Activated CD8-positive, alpha-beta T cell treated with anti-CD3 and anti-CD28 coated beads for 36 hours (primary cell): ENCODE measurements around the gene CCDC6. TPM values are rescaled to one million over a fixed set of nuclear protein-coding genes. Genes with fewer than 3 reads are reported as not detected.

Experiments used
- ATAC-seq: fragments of 200-7000 bp; cut with Tn5 transposase; one replicate; pipeline ENCODE4 v1.10.0; 2021; ENCODE audit warnings: mild to moderate bottlenecking, moderate library complexity
- CTCF ChIA-PET: fragments of 350-600 bp; sonication (Branson Sonifier 250); formaldehyde crosslinking; loops from one replicate; lab custom pipeline; 2021; ENCODE audit warnings: antibody characterized with exemption; lab: Charles Lee
- POLR2A ChIA-PET: fragments of 350-600 bp; sonication (Branson Sonifier 250); formaldehyde crosslinking; loops from one replicate; lab custom pipeline; 2021; ENCODE audit warnings: antibody characterized with exemption; lab: Charles Lee
- DNase-seq: peaks from one replicate; pipeline ENCODE4 v3.0.0-alpha.2; 2020
- H3K27ac Mint-ChIP-seq: one replicate; pipeline ENCODE4 v1.8.0; 2021; ENCODE audit warnings: mild to moderate bottlenecking, mixed read lengths
- H3K27me3 Mint-ChIP-seq: one replicate; pipeline ENCODE4 v1.8.0; 2021; ENCODE audit warnings: mixed read lengths
- H3K36me3 Mint-ChIP-seq: one replicate; pipeline ENCODE4 v1.8.0; 2021; ENCODE audit warnings: low read depth, mixed read lengths
- H3K4me1 Mint-ChIP-seq: one replicate; pipeline ENCODE4 v1.8.0; 2021; ENCODE audit warnings: low read depth, mixed read lengths
- H3K4me3 Mint-ChIP-seq: one replicate; pipeline ENCODE4 v1.8.0; 2021; ENCODE audit warnings: mild to moderate bottlenecking, moderate library complexity, mixed read lengths
- H3K9me3 Mint-ChIP-seq: one replicate; pipeline ENCODE4 v1.8.0; 2021; ENCODE audit warnings: mixed read lengths
- CTCF ChIP-seq: fragments of 200-600 bp; IDR thresholded peaks from one replicate; pipeline ENCODE4 v1.8.0; 2022; ENCODE audit warnings: antibody characterized with exemption, mild to moderate bottlenecking
- intact Hi-C: fragments of 100-400 bp; cut with micrococcal nuclease; formaldehyde crosslinking; loops from one replicate; pipeline ENCODE4 v1.10.0; 2022
- total RNA-seq, 2 experiments: library from RNA; stranded (reverse); gene quantifications; one replicate each; pipeline ENCODE4 v1.2.3, GENCODE V29; 2021

CCDC6 gene
- total RNA-seq, 2 experiments from 2014 or later = 34.8 to 35.8 TPM

DNA sequence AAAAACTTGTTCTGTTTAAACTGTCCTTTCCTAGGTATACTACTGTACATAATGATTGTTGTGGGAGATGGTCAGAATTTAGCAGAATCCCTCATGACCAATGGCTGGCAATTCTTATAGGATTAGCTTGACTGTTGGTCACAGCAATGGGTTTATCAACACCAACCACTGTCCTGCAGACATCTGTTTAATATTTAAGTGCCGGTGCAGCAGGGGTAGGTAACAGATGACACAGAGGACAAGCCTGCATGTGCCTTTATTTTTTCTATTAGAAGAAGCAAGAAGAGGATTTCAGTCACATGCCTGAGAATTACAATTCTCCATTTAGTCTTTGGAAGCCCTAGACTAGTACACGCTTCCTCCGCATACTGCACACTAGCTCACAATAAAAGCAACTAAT lies 48.4 kb downstream of the CCDC6 start:
- Mint-ChIP-seq H3K27ac (no peak overlapping the region), H3K36me3 (peaks cover 34% of the 10 kb centered on the region), H3K4me1 (peaks cover 37% of the 10 kb centered on the region), H3K9me3 (peaks cover 7% of the 10 kb centered on the region), H3K4me3 (no peak overlapping the region), H3K27me3 (no peaks in the 10 kb centered on the region)
- CTCF ChIA-PET = interaction anchor here (2.0 kb wide), 1 partner anchor 48 kb away, joined by 5 read pairs; the partner anchor contains the start of gene CCDC6
- DNase-seq (no peak), ATAC-seq (no peak)
- intact Hi-C loops = no loop called here
- TF ChIP-seq CTCF = no peak
- POLR2A ChIA-PET = interaction anchor here (0.5 kb wide), 1 partner anchor 48 kb away, joined by 3 read pairs; the partner anchor contains the start of gene CCDC6

DNA sequence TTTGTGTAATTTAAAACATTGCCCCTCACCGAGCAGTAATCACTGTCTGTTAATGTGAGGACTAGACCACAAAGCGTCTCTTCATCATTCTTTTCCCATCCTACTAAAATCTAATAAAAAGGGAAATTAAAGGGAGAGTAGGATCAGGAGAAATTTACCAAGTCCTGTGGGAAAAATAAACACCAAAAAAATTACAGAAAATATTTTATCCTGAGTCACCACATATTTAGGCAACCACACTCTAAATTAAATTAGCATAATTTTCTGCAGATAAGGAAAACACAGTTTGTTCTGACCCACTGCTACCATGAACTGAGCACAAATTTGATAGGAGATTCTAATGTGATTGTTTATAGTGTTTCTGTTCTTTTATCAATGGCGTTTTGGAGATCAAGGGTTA lies 49.3 kb downstream of the CCDC6 start:
- no peak for ATAC-seq
- peaks cover 40% of the 10 kb centered on the region for H3K36me3 Mint-ChIP-seq
- H3K4me3 Mint-ChIP-seq = no peak overlapping the region
- H3K4me1 Mint-ChIP-seq = peaks cover 44% of the 10 kb centered on the region
- intact Hi-C loops = no loop called here
- no peak for DNase-seq
- TF ChIP-seq CTCF = no peak
- CTCF ChIA-PET = interaction anchor here (2.0 kb wide), 1 partner anchor 49 kb away, joined by 5 read pairs; the partner anchor contains the start of gene CCDC6
- H3K27ac Mint-ChIP-seq = no peak overlapping the region
- POLR2A ChIA-PET = no interaction called here
- H3K27me3 Mint-ChIP-seq = no peaks in the 10 kb centered on the region
- peaks cover 7% of the 10 kb centered on the region for H3K9me3 Mint-ChIP-seq

DNA sequence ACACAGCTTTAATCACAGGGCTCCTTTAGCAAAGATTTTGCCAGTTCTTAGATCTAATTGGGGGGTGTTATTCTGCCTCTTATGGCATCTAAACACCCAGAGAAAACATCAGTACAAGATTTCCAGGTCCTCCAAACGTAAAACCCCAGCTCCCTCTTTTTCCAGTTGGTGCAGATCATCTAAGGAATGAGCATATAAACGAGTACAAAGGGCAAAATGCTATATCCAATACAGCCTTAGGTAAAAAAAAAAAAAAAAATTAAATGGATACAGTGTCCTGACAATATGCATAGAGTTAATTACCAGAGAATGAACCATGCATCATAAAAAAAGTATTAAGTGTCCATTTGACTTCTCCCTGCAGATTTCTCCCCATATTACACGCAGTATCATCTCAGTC lies 50.3 kb downstream of the CCDC6 start:
- no peak for DNase-seq
- no peak for ATAC-seq
- H3K4me3 Mint-ChIP-seq = no peak overlapping the region
- H3K27me3 Mint-ChIP-seq = no peaks in the 10 kb centered on the region
- POLR2A ChIA-PET = interaction anchor here (0.9 kb wide), 1 partner anchor 21 kb away, joined by 3 read pairs; no protein-coding TSS in a partner anchor
- H3K4me1 Mint-ChIP-seq = peaks cover 42% of the 10 kb centered on the region
- CTCF ChIA-PET = interaction anchor here (1.0 to 4.4 kb wide), 2 partner anchors 9 to 17 kb away, joined by 3 to 20 read pairs; no protein-coding TSS in a partner anchor
- peaks cover 39% of the 10 kb centered on the region for H3K36me3 Mint-ChIP-seq
- H3K9me3 Mint-ChIP-seq = peaks cover 7% of the 10 kb centered on the region
- intact Hi-C loops = no loop called here
- no peak overlapping the region for H3K27ac Mint-ChIP-seq
- no peak for TF ChIP-seq CTCF

GRCh38 chr10:59854571-59854970 lies 51.8 kb downstream of the CCDC6 start:
- no peaks in the 10 kb centered on the region for H3K27me3 Mint-ChIP-seq
- no peak overlapping the region for H3K27ac Mint-ChIP-seq
- no peak for ATAC-seq
- intact Hi-C loops = no loop called here
- POLR2A ChIA-PET = interaction anchor here (1.0 to 1.1 kb wide), 2 partner anchors 19 to 53 kb away, joined by 3 read pairs; no protein-coding TSS in a partner anchor
- H3K4me1 Mint-ChIP-seq = peaks cover 33% of the 10 kb centered on the region
- CTCF ChIA-PET = interaction anchor here (4.4 kb wide), 1 partner anchor 10 kb away, joined by 20 read pairs; no protein-coding TSS in a partner anchor
- H3K36me3 Mint-ChIP-seq = peaks cover 33% of the 10 kb centered on the region
- DNase-seq = no peak
- peaks cover 6% of the 10 kb centered on the region for H3K9me3 Mint-ChIP-seq
- TF ChIP-seq CTCF = no peak
- no peak overlapping the region for H3K4me3 Mint-ChIP-seq

GRCh38 chr10:59852670-59853069 lies 53.7 kb downstream of the CCDC6 start:
- peaks cover 26% of the 10 kb centered on the region for H3K4me1 Mint-ChIP-seq
- H3K27me3 Mint-ChIP-seq = no peaks in the 10 kb centered on the region
- no peak overlapping the region for H3K4me3 Mint-ChIP-seq
- H3K36me3 Mint-ChIP-seq = peaks cover 37% of the 10 kb centered on the region
- CTCF ChIA-PET = interaction anchor here (0.8 to 4.4 kb wide), 5 partner anchors 12 to 228 kb away, joined by 3 to 20 read pairs (median 4); no protein-coding TSS in a partner anchor
- DNase-seq (no peak), ATAC-seq (no peak)
- intact Hi-C loops = no loop called here
- POLR2A ChIA-PET = interaction anchor here (1.1 to 1.7 kb wide), 2 partner anchors 12 to 18 kb away, joined by 3 to 4 read pairs; no protein-coding TSS in a partner anchor
- peaks cover 4% of the 10 kb centered on the region for H3K9me3 Mint-ChIP-seq
- no peak overlapping the region for H3K27ac Mint-ChIP-seq
- TF ChIP-seq CTCF = no peak
